ENCODE results near the gene SORCS3. TPM values are rescaled to one million over a fixed set of nuclear protein-coding genes. Genes with fewer than 3 reads are reported as not detected.

SORCS3 gene
- total and polyA plus RNA-seq, 2 donors (not counting 1 experiment from before 2014, with no cell fraction given) = not detected

- Mint-ChIP-seq H3K27me3 (no peaks in the 10 kb centered on the region), H3K4me1 (no peaks in the 10 kb centered on the region), H3K4me3 (no peak overlapping the region), H3K9me3 (ENCODE audit: insufficient read depth) (no peaks in the 10 kb centered on the region), H3K27ac (no peak overlapping the region)
- intact Hi-C loops (cut with micrococcal nuclease) = no loop called here
- Histone ChIP-seq H3K79me2 (ENCODE audit: control insufficient read depth, insufficient read depth, low read length) (no peaks in the 10 kb centered on the region), H4K20me1 (ENCODE audit: control insufficient read depth, insufficient read depth, low read length, poor library complexity, severe bottlenecking) (no peaks in the 10 kb centered on the region), H3K9me3 (ENCODE audit: control extremely low read depth in 1 of 3, control insufficient read depth in 2 of 3, insufficient read depth in 1 of 3, low read length in 2 of 3) (no peaks in the 10 kb centered on the region), H3K4me3 (ENCODE audit: control extremely low read depth in 1 of 5, extremely low read depth in 1 of 5, insufficient read depth in 1 of 5, low read depth in 2 of 5, low read length in 4 of 5) (no peak overlapping the region), H3K4me1 (ENCODE audit: control insufficient read depth in 2 of 2, insufficient read depth in 2 of 2, low read length in 2 of 2) (no peaks in the 10 kb centered on the region), H3K36me3 (replicated peaks in 1 of 2; ENCODE audit: control extremely low read depth in 1 of 2, control insufficient read depth in 1 of 2, extremely low read depth in 1 of 2, insufficient read depth in 2 of 2, low read length in 1 of 2) (no peaks in the 10 kb centered on the region), H3K9ac (ENCODE audit: low read length) (no peak overlapping the region), H3K4me2 (replicated peaks; ENCODE audit: low read depth, low read length, poor library complexity, severe bottlenecking) (no peak overlapping the region), H3K27ac (ENCODE audit: low read length in 2 of 2) (no peak overlapping the region), H3K27me3 (replicated peaks in 1 of 4; ENCODE audit: control extremely low read depth in 1 of 4, control insufficient read depth in 3 of 4, insufficient read depth in 4 of 4, low read length in 3 of 4) (no peaks in the 10 kb centered on the region), H2AFZ (ENCODE audit: insufficient read depth, low read depth, low read length, poor library complexity, severe bottlenecking) (no peak overlapping the region)
- TF ChIP-seq CTCF (IDR thresholded peaks at IDR 0.05) (no peak), EZH2 (IDR thresholded peaks at IDR 0.05; ENCODE audit: borderline replicate concordance, insufficient read depth, low read depth, low read length, poor library complexity, severe bottlenecking) (no peak)
- no peak for ATAC-seq (ENCODE audit: low read depth)
- CTCF ChIA-PET = no interaction called here
- no peak for DNase-seq
- POLR2A ChIA-PET = no interaction called here
Measured at GRCh38 chr10:105206616-105207015, 565.5 kb downstream of the SORCS3 start.

DNA sequence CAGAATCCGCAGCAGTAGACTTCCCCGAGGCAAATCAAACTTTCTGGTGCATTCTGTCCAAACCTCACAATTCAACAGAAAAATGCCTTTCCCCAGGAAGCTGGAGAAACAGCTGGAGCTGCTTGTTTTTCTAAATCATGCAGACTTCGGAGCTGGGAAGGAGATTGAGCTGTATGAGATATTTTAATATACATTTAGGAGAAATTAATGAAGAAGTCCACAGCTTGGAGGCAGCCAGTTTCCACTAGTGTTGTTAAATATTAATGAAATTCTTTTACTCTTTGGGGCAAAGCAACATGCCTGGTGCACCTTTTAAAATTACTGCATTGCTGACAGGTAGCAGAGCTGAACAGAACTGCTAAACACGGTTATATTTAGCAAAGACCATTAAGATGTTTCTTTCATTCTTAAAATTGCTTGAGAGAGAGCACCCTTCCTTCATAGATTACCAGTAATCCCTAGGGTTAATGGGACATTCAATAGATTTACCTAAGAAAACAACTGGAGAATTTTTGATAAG is 566.4 kb downstream of the SORCS3 start:
- H3K36me3 ChIP-seq (replicated peaks in 1 of 2; ENCODE audit: control extremely low read depth in 1 of 2, control insufficient read depth in 1 of 2, extremely low read depth in 1 of 2, insufficient read depth in 2 of 2, low read length in 1 of 2) = no peaks in the 10 kb centered on the region
- H3K4me3 Mint-ChIP-seq = no peak overlapping the region
- no peaks in the 10 kb centered on the region for H3K4me1 ChIP-seq (ENCODE audit: control insufficient read depth in 2 of 2, insufficient read depth in 2 of 2, low read length in 2 of 2)
- POLR2A ChIA-PET = no interaction called here
- H3K27me3 Mint-ChIP-seq = no peaks in the 10 kb centered on the region
- intact Hi-C loops (cut with micrococcal nuclease) = no loop called here
- no peaks in the 10 kb centered on the region for H3K9me3 Mint-ChIP-seq (ENCODE audit: insufficient read depth)
- no peak overlapping the region for H3K9ac ChIP-seq (ENCODE audit: low read length)
- no peaks in the 10 kb centered on the region for H3K4me1 Mint-ChIP-seq
- no peak overlapping the region for H3K4me2 ChIP-seq (replicated peaks; ENCODE audit: low read depth, low read length, poor library complexity, severe bottlenecking)
- DNase-seq = no peak
- ATAC-seq (ENCODE audit: low read depth) = no peak
- WGBS (ENCODE audit: insufficient coverage) = no CpG with 5 or more reads among the region's 4 CpGs
- no peak for TF ChIP-seq CTCF (IDR thresholded peaks at IDR 0.05)
- no peak for TF ChIP-seq EZH2 (IDR thresholded peaks at IDR 0.05; ENCODE audit: borderline replicate concordance, insufficient read depth, low read depth, low read length, poor library complexity, severe bottlenecking)
- no peak overlapping the region for H3K4me3 ChIP-seq (ENCODE audit: control extremely low read depth in 1 of 5, extremely low read depth in 1 of 5, insufficient read depth in 1 of 5, low read depth in 2 of 5, low read length in 4 of 5)
- no peaks in the 10 kb centered on the region for H3K27me3 ChIP-seq (replicated peaks in 1 of 4; ENCODE audit: control extremely low read depth in 1 of 4, control insufficient read depth in 3 of 4, insufficient read depth in 4 of 4, low read length in 3 of 4)
- no peak overlapping the region for H3K27ac Mint-ChIP-seq
- no peaks in the 10 kb centered on the region for H3K9me3 ChIP-seq (ENCODE audit: control extremely low read depth in 1 of 3, control insufficient read depth in 2 of 3, insufficient read depth in 1 of 3, low read length in 2 of 3)
- no peaks in the 10 kb centered on the region for H4K20me1 ChIP-seq (ENCODE audit: control insufficient read depth, insufficient read depth, low read length, poor library complexity, severe bottlenecking)
- CTCF ChIA-PET = no interaction called here
- no peak overlapping the region for H3K27ac ChIP-seq (ENCODE audit: low read length in 2 of 2)
- no peak overlapping the region for H2AFZ ChIP-seq (ENCODE audit: insufficient read depth, low read depth, low read length, poor library complexity, severe bottlenecking)
- no peaks in the 10 kb centered on the region for H3K79me2 ChIP-seq (ENCODE audit: control insufficient read depth, insufficient read depth, low read length)

Measured in B cell (primary cell).